Lower lobe of right lung (tissue), 2 donors: ENCODE results near the gene SLC6A13. TPM values are rescaled to one million over a fixed set of nuclear protein-coding genes. Genes with fewer than 3 reads are reported as not detected.

Experiments
- ATAC-seq, 2 donors: fragments of 200-7000 bp; cut with Tn5 transposase; one replicate each; pipeline ENCODE4 v1.9.1; 2020 to 2022; ENCODE audit warnings: mild to moderate bottlenecking in 2 of 2, moderate library complexity in 2 of 2
- DNase-seq: peaks from one replicate; pipeline ENCODE4 v3.0.0-alpha.2; 2020
- H3K27ac ChIP-seq: fragments of 200-600 bp; one replicate; pipeline ENCODE4 v1.8.0; 2022
- H3K27me3 ChIP-seq: fragments of 200-600 bp; one replicate; pipeline ENCODE4 v1.8.0; 2022; ENCODE audit warnings: low read depth
- H3K36me3 ChIP-seq: fragments of 200-600 bp; one replicate; pipeline ENCODE4 v1.8.0; 2022; ENCODE audit warnings: mild to moderate bottlenecking
- H3K4me1 ChIP-seq: fragments of 200-600 bp; one replicate; pipeline ENCODE4 v1.8.0; 2022
- H3K4me3 ChIP-seq: fragments of 200-600 bp; one replicate; pipeline ENCODE4 v1.8.0; 2022; ENCODE audit warnings: mild to moderate bottlenecking
- H3K9me3 ChIP-seq: fragments of 200-600 bp; one replicate; pipeline ENCODE4 v1.8.0; 2022
- CTCF ChIP-seq: fragments of 200-600 bp; IDR thresholded peaks from one replicate; pipeline ENCODE4 v1.8.0; 2022; ENCODE audit warnings: antibody characterized with exemption, mild to moderate bottlenecking
- intact Hi-C: fragments of 100-400 bp; cut with DNase I; formaldehyde crosslinking; loops from one replicate; pipeline ENCODE4 v1.11.0; 2022
- total RNA-seq: library from RNA; stranded (reverse); fragmentation: NEBNext Ultra II Directional; extraction: Animal tissue kit (Norgen Biotek cat#: 25700); gene quantifications from one replicate; pipeline ENCODE4 v1.2.1, GENCODE V29; 2021
- donor health status: DM: no; HTN: yes; CAD: no; lungs with severe emphysema.

Gene SLC6A13
- total RNA-seq, 1 donor from 2014 or later, result 5.0 TPM

GRCh38 chr12:264269-264668, 1.6 kb upstream of the SLC6A13 start:
- no peak for ATAC-seq
- Histone ChIP-seq H3K27ac (no peak overlapping the region), H3K4me3 (no peak overlapping the region), H3K9me3 (no peaks in the 10 kb centered on the region), H3K36me3 (no peaks in the 10 kb centered on the region), H3K4me1 (no peaks in the 10 kb centered on the region), H3K27me3 (peaks cover 11% of the 10 kb centered on the region)
- DNase-seq, result no peak
- intact Hi-C loops, result no loop called here
- TF ChIP-seq CTCF, result no peak

- H3K36me3 ChIP-seq, result no peaks in the 10 kb centered on the region
- peaks cover 12% of the 10 kb centered on the region for H3K27me3 ChIP-seq
- intact Hi-C loops, result no loop called here
- H3K4me3 ChIP-seq, result no peak overlapping the region
- no peak for DNase-seq
- H3K9me3 ChIP-seq, result no peaks in the 10 kb centered on the region
- no peak overlapping the region for H3K27ac ChIP-seq
- H3K4me1 ChIP-seq, result no peaks in the 10 kb centered on the region
- no peak for TF ChIP-seq CTCF
- ATAC-seq, result no peak
Observed at GRCh38 chr12:263574-263973, 938 bp upstream of the SLC6A13 start.

- intact Hi-C loops, result no loop called here
- Histone ChIP-seq H3K27me3 (peaks cover 15% of the 10 kb centered on the region), H3K36me3 (no peaks in the 10 kb centered on the region), H3K4me1 (no peaks in the 10 kb centered on the region), H3K9me3 (no peaks in the 10 kb centered on the region), H3K4me3 (no peak overlapping the region), H3K27ac (no peak overlapping the region)
- no peak for ATAC-seq
- DNase-seq, result no peak
- no peak for TF ChIP-seq CTCF
Observed at GRCh38 chr12:262113-262512, 523 bp downstream of the SLC6A13 start.

GRCh38 chr12:257521-258321, 4.9 kb downstream of the SLC6A13 start:
- intact Hi-C loops, result no loop called here
- no peaks in the 10 kb centered on the region for H3K9me3 ChIP-seq
- ATAC-seq (no peak), DNase-seq (no peak)
- peaks cover 19% of the 10 kb centered on the region for H3K27me3 ChIP-seq
- no peak overlapping the region for H3K27ac ChIP-seq
- H3K4me3 ChIP-seq, result no peak overlapping the region
- no peaks in the 10 kb centered on the region for H3K4me1 ChIP-seq
- no peaks in the 10 kb centered on the region for H3K36me3 ChIP-seq
- TF ChIP-seq CTCF, result no peak

- Histone ChIP-seq H3K27me3 (peaks cover 19% of the 10 kb centered on the region), H3K9me3 (no peaks in the 10 kb centered on the region), H3K4me1 (no peaks in the 10 kb centered on the region), H3K36me3 (no peaks in the 10 kb centered on the region), H3K4me3 (no peak overlapping the region), H3K27ac (no peak overlapping the region)
- DNase-seq (no peak), ATAC-seq (no peak)
- intact Hi-C loops, result no loop called here
- TF ChIP-seq CTCF, result no peak
Observed at GRCh38 chr12:256958-257357, 5.7 kb downstream of the SLC6A13 start.
